ENCODE data around the gene RP2.
A peak's percentile ranks its signal among the peaks of the same experiment; 100 is the strongest.

Gene RP2

DNA sequence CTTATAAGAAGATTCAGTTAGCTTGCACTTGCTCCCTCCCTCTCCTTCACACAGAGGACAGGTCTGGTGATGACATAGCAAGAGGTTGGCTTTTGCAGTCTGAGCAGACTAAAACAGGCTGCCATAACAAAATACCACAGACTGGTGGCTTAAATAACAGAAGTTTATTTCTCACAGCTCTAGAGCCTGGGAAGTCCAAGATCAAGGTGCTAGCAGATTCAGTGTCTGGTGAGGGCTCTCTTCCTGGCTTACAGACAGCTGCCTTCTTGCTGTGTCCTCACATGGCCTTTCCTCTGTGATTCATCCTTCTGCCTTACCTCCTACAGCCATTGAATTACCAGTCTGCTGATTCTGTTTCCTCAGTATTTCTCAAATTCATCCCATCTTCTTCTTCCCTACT lies 13.1 kb downstream of the RP2 start:
- no peak for DNase-seq

DNA sequence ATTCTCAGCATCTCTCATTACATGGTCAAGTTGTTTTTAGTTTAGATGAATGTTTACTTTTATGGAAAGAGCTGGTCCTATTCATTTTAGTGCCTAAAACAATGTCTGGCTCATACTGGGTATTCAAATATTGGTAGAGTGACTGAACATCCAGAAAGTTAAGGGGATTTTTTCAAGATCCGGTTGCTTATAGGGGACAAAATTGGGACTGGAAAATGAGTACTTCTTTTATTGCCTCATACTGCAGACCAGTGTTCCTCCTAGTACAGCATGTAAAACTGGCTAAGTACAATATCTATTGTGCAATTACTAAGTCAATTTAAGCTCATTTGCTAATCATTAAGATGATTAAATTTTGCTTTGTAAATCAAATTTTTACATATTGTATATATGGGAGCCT lies 13.9 kb downstream of the RP2 start:
- no peak for DNase-seq

DNA sequence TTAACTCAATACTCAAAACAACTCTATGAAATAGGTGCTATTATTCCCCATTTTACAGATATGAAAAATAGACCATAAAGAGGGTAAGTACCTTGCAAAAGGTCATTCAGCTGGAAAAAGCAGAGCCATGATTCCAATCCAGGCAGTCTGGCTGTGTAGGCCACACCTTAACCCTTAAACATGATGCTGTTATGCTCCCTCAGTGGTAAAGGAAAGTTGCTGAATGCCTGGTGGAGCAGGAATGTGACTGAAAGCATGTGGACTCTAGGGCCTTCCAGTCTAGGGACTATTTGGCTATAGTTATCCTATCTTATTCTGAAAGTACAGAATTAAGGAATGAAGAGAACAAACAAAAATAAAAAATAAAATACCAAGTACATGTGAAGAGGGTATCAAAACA lies 19.6 kb downstream of the RP2 start:
- DNase-seq = no peak

DNA sequence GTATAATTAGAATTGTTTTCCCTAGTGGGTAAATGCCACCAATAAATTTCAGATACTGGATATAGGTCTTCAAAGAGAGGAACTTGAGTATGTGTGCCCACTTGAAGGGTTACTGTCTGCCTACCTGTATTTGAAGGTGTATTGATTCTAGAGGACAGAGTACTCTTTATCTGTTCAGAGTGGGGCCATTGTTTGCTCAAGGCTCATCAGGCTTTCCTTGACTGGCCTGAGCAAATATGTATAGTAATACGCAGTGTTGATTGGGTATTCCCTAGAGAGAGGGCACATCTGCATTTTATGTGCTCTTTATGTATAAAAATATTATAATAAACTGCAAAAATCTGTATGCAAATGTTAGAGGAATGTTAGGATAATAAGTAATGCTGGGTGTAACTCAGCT lies 23.7 kb downstream of the RP2 start:
- DNase-seq = no peak

DNA sequence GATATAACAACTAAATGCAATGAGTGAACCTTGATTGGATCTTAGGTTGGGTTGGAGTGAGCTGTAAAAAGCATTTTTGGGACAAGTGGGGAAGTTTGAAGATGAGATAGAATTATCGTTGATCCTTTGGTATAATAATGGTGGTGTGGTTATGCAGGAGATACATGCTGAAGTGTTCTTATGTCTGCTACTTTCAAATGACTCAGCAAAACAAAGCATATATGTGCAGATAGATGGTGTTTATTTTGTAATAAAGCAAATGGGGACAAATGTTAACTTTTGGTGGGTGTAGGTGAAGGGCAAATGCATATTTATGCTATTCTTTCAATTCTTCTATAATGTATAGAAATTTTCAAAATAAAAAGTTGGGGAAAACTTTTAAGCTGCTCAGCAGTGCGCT lies 26.2 kb downstream of the RP2 start:
- no peak for DNase-seq

DNA sequence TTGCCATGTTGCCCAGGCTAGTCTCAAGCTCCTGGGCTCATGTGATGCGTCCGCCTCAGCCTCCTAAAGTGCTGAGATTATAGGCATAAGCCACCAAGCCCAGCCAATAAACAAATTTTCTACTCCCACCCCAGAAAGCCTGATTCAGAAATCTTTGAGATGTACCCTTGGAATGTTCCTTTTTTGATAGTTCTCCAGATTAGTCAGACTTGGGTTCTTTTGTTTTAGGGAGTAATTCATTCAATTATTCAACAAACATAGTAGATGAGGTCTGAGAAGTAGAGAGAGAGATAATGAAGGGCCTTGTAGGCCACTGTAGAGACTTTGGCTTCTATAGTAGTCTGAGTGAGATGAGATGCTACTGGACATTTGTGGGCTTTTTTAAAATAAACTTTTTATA lies 27.8 kb downstream of the RP2 start:
- no peak for DNase-seq

DNA sequence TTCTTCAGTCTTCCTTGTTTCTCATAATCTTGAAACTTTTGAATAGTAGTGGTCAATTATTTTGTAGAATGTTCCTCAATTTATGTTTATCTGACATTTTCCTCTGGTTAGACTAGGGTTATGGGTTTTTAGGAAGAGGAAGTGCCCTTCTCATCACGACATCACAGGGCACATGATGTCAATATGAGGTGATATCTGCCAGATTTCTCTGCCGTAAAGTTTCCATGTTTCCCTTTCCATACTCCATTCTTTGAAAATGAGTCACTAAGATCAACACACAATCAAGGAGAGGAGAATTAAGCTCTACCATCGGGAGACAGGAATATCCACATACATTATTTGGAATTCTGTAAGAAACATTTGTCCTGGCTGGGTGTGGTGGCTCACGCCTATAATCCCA lies 28.4 kb downstream of the RP2 start:
- DNase-seq = no peak

GRCh38 chrX:46866726-46867125 lies 29.9 kb downstream of the RP2 start:
- DNase-seq = no peak

DNA sequence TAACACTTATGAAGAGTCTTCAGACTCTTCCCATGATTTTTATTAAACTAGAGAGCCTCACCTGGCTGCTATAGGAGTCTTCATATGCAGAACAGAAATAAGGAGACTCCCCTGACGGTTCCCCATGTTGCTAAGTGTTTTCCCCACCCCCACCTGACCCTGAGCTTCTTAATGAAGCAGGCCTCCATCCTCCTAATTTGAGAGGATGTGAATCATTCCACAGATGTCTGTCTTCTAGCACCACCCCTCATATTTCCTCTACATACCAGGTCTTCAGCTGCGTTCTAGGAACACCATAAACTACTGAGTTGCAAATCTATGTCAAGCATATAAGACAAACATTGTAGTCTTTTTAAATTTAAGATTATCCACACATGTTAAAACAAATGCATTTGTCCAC lies 36.9 kb downstream of the RP2 start:
- no peak for DNase-seq

DNA sequence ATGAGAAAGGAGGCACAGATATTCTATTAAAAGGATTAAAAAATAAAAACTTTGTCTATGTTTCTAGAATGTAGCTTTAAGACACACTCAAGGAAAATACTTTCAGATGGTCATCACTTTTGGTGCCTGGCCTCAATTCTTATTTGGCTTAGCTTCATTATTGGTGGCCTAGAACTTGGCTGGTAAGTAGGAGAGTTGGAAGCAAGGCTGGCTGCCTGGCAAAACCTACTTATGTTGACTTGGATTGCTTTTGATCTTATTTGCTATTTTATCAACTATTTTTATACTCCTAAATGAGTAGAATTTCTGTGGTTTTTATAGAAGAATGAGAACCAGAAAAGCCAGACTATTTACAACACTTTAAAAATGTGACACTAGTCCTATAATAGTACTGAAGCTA lies 40.1 kb downstream of the RP2 start:
- no peak for DNase-seq

DNA sequence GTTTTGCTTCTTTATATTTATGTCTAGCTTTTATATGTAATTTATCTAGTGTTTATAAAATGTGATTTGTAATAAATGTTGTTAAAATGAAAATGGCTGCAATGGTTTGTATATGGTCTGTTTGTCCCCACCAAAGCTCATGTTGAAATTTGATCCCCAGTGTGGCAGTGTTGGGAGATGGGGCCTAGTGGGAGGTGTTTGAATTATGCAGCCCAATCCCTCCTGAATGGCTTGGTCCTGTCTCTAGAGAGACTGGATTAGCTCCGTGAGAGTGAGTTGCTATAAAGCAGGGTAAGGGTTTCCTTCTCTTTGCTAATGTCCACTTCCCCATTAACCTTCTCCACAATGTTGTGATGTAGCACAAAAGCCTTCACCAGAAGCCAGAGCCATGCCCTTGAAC lies 45.4 kb downstream of the RP2 start:
- no peak for DNase-seq

DNA sequence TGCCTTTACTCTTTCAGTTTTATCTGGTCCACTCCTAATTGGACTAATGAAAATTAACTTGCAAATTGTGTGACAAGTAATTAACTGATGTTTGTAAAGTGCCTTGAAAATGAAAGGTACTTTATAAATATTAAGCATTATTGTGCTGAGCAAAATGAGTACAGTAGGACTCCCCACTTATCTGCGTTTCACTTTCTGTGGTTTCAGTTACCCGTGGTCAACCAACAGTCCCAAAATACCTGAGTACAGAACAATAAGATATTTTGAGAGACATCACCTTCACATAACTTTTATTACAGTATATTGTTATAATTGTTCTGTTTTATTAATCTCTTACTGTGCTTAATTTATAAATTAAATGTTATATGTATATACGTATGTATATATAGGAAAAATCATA lies 48.0 kb downstream of the RP2 start:
- DNase-seq = no peak

DNA sequence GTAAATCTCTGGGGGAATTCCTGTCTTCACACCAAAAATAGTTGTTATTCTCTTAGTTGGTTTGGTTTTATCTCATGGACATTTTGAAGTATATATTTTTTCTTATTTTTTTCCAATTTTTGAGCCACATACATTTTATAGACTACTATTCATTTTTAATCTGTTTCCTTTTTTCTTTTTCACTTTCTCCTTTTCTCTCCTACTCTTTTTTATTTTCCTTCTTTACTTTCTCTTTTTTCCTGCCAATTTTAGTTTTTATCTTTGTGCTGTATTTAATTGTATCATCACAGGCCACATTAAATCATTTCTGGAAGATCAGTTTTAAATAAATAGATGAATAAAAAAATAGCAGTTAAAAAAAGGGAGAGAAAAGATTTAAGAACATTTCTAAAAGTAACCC lies 61.4 kb downstream of the RP2 start:
- no peak for DNase-seq

DNA sequence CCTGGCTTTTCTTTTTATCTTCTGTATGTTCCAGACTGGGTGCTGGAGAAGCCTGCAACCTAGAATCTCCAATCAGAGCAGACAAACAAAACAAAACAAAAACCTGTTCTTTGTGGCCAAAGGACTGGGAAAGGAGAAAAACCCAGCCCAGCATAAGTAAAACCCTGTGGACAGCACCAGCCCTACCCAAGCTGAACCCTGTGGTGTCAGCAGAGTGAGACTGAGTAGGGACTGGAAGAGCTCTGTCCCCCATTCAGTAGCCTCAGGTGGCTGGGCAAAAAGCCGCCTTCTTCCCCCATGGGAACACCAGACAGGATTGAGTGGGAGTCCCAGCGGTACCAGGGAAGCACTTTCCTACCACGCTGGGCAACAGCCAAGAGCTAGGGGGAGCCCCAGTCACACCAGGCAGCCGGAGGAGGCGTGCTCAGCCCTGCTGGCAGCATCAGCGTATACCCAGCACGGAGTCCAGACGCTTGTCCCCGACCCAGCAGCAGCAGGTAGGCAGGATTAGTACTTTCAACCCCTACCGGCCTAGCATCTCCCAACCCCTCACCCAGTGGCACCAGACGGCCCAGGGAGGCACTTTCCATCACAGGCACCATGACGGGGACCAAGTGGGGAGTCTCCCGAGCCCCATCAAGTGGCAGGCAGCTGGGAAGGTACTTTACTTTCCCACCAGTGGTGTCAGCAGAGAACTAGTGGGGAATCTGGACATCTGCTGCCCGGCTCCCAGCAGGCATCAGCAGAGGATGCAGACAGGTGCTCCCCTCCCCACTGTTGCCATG lies 66.8 kb downstream of the RP2 start:
- DNase-seq = no peak

DNA sequence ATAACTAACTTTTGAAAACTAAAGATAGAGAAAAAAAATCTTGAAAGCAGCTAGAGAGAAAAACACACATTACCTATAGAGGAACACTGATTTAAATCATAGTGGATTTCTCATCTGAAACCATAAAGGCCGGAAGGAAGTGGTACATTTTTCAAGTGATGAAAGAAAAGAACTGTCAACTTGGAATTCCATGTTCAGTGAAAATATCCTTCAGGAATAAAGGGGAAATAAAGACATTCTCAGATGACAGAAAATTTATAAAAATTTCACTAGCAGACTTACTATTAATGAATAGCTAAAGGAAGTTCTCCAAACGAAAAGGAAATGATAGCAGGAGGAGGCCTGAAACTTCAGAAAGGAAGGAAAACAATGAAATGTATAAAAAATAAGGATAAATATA lies 67.8 kb downstream of the RP2 start:
- no peak for DNase-seq

DNA sequence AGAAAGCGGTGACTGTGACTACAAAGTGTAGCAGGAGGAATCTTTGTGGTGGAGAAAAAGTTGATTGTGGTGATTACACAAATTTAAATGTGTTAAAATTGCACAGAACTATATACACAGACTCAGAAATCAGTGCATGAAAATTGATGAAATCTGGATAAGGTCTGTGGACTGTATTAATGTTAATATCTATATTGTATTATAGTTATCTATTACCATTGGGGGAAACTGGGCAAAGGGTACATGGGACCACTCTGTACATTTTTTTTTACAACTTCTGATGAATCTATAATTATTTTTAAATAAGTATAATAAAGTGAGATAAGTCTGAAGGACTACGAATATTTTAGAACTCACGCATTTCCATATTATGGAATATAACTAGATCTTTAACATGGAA lies 73.6 kb downstream of the RP2 start:
- DNase-seq = no peak

DNA sequence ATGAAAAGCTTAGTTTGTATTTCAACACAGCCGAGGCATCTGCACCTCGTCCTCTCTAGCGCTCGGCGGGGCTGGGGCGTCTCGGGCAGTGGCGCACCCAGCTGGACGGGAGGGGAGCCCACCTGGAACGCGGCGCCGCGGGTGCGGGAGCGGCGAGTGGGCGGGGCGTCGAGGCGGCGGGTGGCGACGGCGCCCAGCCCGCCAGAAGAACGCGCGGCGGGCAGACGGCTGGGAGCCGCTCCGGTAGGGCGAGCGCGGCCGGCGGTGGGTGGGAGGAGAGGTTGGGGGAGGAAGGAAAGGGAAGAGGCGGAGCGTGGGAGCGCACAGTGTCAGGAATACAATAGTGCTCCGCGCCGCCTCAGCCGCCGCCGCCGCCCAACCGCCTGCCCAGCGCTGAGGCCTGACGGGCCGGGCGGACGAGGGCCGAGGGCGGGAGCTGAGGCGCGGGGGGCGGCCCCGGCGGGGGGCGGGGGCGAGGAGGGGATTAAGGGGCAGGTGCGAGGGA lies 75.3 kb downstream of the RP2 start, which contains the start of gene JADE3:
Gene JADE3 (plus strand): TSS at position 324 of the 505 bp plus-strand sequence. CDS start 72,474 bp downstream, outside the sequence.
- DNase-seq = peak; percentile 27

DNA sequence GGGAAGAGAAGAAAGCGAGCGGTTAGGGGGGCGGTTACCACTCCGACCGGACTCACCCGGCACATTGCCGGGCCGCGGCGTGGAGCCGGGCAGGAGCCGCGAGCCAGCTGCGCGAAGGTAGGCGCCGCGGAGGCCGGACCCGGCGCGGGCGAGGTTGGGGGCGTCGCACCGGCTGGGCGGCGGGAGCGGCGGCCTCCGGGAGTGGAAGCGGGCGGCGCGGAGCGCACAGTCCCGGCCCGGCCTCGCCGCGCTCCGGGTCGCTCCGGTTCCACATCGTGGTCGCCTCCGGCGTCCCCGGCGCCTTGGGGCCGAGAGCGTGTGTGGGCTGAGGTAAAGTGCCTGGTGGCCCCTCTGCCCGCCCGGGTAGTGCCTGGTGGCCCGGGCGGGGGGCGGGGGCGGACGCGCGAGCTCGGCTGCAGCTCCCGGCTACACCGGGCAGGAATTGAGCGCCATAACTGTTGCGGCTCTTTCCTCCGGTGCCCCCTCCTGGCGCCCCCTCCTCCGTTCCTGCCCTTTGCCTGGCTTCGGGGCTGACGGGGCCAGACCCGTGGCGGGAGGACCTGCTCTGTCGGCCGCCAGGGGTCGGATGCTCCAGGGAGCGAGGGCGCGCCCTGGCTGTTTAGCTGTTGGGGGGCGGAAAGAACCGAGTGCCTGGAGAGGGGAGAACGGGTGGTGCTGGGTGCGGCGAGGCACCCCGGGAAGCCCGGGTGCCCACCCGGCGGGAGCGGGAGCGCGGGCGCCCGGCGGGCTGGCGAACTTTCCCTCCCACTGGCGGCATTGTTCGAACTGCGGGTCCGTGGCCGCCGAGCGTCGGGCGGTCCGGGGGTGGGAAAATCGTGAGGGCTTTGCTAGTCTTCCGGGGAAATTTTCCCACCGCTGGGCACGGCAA lies 76.0 kb downstream of the RP2 start:
- DNase-seq = no peak

DNA sequence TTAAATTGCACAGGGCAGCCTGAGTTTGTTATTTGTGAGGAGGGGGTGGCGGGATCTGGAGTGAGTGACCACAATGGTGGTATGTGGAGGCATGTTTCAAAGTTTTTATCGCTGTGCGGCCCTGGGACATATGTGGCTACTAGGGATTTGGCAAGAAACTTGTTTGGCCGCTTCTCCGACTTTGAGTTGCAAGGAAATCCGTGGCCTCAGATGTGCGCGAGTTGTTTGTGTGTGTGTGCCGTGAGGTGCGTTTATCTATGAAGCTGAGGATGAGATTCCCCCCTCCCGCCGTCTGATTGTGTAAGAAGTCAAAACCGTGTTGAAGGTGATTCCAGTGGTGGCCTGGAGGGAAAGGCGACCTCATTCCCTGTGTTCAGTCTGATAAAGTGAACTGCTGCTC lies 76.8 kb downstream of the RP2 start:
- no peak for DNase-seq

DNA sequence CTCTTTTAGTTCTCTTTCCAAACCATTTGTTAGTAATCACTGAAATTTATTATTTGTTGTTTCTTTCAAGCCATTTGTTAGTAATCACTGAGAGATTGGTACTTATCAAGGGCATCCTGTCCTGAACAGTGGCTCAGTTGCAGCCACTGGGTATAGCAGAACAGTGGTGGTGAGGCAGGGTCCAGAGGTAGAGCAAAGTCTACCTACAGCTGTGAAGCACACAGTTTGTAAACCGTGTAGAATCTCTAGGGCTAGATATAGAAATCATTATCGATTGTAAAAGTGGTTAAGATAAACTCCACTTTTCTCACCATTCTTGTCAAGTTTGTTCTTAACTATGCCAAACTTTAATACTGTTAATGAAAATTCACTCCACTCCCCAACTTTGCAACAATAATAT lies 79.4 kb downstream of the RP2 start:
- no peak for DNase-seq

DNA sequence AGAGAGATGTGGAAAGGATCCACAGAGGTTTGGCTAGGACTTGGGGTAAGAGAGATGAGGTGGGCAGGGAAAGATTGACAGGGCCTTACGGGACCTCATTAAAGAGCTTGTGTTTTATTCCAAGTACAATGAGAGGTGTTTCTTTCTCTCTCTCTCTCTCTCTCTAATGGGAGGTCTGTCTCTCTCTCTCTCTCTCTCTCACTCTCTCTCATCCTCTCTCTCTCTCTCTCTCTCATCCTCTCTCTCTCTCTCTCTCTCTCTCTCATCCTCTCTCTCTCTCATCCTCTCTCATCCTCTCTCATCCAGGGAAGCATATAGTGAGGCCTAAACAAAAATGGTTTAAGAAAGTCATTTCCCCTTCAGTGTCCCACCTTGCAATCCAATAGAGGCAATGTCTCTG lies 80.8 kb downstream of the RP2 start:
- DNase-seq = no peak

GRCh38 chrX:46918434-46918833 lies 81.6 kb downstream of the RP2 start:
- no peak for DNase-seq

DNA sequence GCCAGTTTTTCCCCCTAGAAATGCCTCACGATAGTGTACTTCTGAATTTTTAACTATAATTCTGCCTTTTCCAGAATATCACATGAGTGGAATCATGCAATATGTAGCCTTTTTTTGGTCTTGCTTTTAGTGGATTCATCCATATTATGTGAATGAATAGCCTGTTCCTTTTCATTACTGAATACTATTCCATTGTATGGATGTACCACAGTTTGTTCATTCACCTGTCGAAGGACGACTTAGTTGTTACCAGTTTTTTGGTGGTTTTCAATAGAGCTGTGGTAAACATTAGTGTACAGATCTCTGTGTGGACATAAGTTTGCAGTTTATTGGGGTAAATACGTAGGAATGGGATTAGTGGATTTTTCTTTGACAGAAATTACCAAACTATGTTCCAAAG lies 83.4 kb downstream of the RP2 start:
- DNase-seq = no peak

GRCh38 chrX:46922611-46923010 lies 85.8 kb downstream of the RP2 start:
- no peak for DNase-seq

Data from GF-D8 (cell line).